Measurements from ENCODE around the gene LPCAT2.

DNA sequence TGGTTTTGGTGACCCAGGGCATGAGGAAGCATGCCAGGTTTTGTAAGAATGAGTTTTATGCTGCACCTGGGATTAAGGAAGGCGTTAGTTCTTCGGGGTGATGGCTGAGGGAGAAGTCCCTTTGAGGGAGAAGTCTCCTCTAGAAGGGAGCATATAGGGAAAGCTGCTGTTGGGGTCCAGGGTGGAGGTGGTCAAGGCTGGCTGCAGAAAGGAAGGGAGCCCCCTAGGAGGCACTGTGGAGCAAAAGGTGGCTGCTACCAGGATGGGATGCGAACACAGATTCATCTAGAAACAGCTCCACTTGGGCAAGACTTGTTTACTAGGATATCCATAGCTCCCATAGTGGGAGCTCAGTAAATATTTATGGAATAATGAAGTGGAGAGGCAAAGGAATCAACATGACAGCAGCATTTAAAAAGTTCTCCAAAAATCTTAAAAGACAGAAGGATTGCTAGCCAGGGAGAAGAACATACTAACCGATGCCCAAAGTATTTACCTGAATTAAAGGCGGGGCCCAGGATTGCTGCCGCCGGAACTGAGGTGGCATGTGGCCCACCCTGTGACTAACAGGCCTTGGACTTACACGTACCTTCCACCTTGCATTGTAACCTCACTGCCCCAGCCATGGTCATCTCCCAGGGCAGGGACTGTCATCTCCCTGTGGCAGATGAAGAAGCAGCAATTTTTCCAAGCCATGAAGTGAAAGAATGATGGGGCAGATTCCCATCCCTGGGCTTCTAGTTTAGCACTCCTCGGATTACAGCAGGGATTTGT lies 7.1 kb upstream of the LPCAT2 start:
- TF ChIP-seq, protein P1, sequence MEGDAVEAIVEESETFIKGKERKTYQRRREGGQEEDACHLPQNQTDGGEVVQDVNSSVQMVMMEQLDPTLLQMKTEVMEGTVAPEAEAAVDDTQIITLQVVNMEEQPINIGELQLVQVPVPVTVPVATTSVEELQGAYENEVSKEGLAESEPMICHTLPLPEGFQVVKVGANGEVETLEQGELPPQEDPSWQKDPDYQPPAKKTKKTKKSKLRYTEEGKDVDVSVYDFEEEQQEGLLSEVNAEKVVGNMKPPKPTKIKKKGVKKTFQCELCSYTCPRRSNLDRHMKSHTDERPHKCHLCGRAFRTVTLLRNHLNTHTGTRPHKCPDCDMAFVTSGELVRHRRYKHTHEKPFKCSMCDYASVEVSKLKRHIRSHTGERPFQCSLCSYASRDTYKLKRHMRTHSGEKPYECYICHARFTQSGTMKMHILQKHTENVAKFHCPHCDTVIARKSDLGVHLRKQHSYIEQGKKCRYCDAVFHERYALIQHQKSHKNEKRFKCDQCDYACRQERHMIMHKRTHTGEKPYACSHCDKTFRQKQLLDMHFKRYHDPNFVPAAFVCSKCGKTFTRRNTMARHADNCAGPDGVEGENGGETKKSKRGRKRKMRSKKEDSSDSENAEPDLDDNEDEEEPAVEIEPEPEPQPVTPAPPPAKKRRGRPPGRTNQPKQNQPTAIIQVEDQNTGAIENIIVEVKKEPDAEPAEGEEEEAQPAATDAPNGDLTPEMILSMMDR (IDR thresholded peaks at IDR 0.05) = no peak
- TF ChIP-seq EZH2 (IDR thresholded peaks at IDR 0.05; ENCODE audit: borderline replicate concordance, insufficient read depth, low read depth, low read length, poor library complexity, severe bottlenecking) = no peak

All from B cell (primary cell).